C4-2B (cell line): Measurements from ENCODE around the gene CCDC148.

Experiments
- H3K27ac ChIP-seq: fragments of 450-650 bp; 2 replicates; pipeline ENCODE4 v1.5.1; 2017
- ZFX ChIP-seq: fragments of 450-650 bp; IDR thresholded peaks from 2 replicates; pipeline ENCODE4 v1.6.1; 2017
- TF ChIP-seq, protein P1 (sequence below): fragments of 450-650 bp; conservative IDR thresholded peaks from 2 replicates; pipeline ENCODE4 v1.5.1; 2017; ENCODE audit warnings: mild to moderate bottlenecking

Gene CCDC148

DNA sequence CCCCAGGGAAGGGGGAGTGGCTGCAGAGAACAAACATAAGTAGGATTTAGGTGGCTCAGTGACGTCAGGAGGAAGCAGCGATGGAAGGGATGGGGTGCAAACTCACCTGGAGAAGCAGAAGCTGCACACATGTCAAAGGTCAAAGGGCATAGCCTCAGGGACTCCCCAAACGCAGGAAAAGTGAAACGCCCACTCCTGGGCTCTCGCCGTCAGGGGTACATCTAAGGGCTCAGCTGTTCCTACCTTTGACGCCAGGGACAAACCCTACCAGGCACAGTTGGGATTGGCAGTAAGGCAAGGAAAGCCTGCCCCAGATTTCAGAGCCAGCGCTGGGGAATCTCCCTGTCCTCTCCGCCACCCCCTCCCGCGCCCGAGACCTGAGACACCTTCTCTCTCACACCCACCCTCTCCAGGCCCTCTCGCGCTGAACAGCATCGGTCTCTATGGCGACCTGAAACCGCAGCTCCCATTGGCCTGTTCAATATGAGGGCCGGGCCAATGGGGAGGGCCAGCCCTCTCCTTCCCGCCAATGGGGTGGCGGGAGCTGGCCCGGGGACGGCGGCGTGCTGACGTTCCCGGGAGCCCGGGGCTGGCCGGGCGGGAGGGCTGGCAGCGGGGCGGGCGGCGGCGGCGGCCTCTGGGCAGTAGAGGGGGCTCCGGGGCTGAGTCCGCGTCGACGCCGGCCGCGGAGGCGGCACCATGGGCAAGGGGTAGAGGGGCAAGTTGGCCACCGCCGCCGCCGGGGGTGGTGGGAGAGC, at the start of gene CCDC148, which contains the start of gene PKP4:
TSS of gene CCDC148 (minus strand) at position 445 of the 758 bp plus-strand sequence. CDS start at position 131, 314 bp downstream.
TSS of gene PKP4 (plus strand) at position 644 of the 758 bp plus-strand sequence. CDS start 76,233 bp downstream, outside the sequence.
- H3K27ac ChIP-seq: peak within 1 kb of the TSS; percentile 94

DNA sequence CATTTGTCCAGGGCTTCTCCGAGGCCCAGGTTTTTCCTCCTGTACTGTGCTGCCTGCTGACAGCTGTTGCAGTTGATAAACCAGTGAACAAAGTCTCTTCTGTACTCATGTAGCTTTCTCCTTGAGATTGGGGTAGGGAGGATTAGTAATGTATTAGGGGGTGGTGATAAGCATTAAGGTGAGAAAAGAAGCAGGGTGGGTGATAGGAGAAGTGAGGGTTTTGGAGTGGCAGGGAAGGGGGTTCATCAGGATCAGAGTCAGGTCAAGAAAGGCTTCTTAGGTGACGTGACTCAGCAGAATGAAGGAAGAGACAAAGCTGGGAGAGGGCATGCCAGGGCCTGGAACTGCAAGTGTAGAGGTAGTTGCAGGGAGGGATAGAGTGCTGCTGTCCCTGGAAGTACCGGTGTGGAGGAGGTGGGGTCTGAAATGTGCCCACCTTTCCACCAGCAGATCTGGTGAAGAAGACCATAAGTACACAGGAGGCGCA, 48.9 kb upstream of the CCDC148 start:
- TF ChIP-seq ZFX: no peak
- TF ChIP-seq, protein P1, sequence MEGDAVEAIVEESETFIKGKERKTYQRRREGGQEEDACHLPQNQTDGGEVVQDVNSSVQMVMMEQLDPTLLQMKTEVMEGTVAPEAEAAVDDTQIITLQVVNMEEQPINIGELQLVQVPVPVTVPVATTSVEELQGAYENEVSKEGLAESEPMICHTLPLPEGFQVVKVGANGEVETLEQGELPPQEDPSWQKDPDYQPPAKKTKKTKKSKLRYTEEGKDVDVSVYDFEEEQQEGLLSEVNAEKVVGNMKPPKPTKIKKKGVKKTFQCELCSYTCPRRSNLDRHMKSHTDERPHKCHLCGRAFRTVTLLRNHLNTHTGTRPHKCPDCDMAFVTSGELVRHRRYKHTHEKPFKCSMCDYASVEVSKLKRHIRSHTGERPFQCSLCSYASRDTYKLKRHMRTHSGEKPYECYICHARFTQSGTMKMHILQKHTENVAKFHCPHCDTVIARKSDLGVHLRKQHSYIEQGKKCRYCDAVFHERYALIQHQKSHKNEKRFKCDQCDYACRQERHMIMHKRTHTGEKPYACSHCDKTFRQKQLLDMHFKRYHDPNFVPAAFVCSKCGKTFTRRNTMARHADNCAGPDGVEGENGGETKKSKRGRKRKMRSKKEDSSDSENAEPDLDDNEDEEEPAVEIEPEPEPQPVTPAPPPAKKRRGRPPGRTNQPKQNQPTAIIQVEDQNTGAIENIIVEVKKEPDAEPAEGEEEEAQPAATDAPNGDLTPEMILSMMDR: no peak
- no peak overlapping the region for H3K27ac ChIP-seq

More for the DNA sequence above, at the start of gene CCDC148, which contains the start of gene PKP4:
- TF ChIP-seq, protein P1: no peak
- TF ChIP-seq ZFX: no peak

DNA sequence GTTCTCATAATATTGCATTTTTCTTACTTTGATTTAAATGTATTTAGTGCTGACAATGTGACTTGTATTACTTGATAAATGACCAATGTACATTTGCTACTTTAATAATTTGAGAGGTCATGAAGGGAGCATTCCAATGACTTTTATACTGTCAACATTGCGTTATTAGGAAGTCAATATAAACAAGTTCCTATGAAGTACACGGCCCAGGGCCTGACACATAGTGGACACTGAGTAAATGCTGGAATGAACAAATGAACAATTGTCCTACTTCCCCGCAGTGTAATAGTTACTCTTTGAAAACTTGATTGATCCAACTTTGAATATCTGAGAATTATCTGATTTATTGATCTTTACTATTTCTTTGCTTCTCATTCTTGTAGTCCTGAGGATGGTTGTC, 47.5 kb upstream of the CCDC148 start:
- no peak for TF ChIP-seq ZFX
- TF ChIP-seq, protein P1: no peak

DNA sequence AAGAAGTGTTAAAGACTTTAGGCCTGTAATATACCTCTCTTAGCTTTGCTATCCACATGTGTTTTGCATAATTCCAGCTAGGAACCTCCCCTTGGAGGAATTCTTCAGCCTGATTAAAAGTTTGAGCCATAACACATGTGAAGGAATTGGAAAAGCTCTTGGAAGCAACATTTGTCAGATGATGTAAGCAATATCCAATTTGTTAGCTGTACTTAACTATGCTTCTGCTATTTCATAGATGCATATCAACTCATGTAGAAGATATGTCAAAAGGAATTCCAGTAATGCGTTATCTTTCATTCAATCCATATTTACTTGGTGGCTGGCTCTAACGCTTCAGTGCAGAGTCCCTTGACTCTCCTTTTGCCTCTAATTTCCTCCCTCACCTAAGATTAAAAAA, 46.4 kb upstream of the CCDC148 start:
- TF ChIP-seq ZFX: no peak
- TF ChIP-seq, protein P1: no peak
- H3K27ac ChIP-seq: no peak overlapping the region

More for the DNA sequence above, 47.5 kb upstream of the CCDC148 start:
- H3K27ac ChIP-seq: no peak overlapping the region

DNA sequence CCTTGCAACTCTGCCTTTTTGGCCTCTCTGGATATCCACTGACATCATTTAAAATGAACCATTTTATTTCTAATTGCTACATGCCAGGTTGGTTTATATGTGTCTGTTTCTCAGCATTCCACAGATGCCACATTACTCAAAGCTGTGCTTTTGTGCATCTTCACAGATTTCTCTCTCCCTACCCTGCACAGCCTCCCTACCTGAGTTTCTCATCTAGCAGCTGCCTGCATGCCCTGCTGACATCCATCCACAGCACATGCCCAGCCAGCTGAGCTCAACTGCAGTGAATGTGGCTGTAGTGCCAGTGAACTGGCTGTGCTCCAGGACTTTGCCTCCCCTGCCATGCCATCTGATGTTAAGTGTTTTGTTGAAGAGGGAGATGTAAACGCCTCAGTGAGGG, 44.7 kb upstream of the CCDC148 start:
- TF ChIP-seq, protein P1: no peak
- TF ChIP-seq ZFX: no peak
- no peak overlapping the region for H3K27ac ChIP-seq

DNA sequence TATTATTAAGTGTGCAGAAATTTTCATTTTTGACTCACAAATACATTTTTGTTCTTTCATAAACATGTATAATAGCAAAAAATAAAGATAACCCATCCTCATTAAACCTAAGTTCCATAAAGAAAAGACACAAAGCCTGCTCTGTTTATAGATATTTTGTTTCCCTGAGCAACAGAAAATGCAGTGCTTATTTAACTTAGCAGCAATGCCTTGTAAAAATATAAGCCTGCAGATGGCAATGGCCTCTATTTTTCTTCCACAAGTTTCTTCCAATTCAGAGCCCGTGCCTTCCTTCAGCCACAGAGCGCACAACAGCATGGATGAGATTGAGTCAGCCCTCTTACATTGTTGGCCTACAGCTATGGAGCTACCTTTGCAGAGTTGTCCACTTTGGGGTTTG, 43.8 kb upstream of the CCDC148 start:
- TF ChIP-seq, protein P1: no peak
- no peak for TF ChIP-seq ZFX
- no peak overlapping the region for H3K27ac ChIP-seq

DNA sequence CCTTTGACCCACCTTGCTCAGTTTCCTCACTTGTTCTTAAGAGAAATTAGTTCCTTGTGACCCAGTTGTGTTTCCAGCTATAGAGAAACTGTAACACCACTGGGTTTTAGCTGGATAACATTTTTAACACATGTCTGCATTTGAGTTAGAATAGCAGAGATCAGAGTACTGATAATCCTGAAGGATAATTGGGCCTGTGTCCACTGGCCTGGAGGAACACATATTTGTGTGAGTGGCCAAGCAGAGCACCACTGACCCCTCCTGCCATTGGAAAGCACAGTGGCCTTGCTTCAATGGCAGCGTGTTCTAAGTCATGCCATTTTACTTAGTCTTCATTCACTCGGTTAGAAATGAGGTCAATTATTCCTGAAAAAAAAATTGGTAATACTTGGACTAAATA, 42.8 kb upstream of the CCDC148 start:
- TF ChIP-seq, protein P1: no peak
- no peak for TF ChIP-seq ZFX
- no peak overlapping the region for H3K27ac ChIP-seq
